Activated CD8-positive, alpha-beta memory T cell treated with anti-CD3 and anti-CD28 coated beads, Interleukin-2, amount 50 U/mL, for 1 hour (primary cell): ENCODE data around the gene IGLL1.
"Not testable (repeated sequence)": the region's sequence is repeated elsewhere in the genome, so short reads cannot be mapped to it uniquely, and the experiment has no call there.

Experiments
- DNase-seq: peaks from one replicate; pipeline ENCODE4 v3.0.0-alpha.2; 2020; ENCODE audit errors: extremely low read depth

IGLL1 gene

DNA sequence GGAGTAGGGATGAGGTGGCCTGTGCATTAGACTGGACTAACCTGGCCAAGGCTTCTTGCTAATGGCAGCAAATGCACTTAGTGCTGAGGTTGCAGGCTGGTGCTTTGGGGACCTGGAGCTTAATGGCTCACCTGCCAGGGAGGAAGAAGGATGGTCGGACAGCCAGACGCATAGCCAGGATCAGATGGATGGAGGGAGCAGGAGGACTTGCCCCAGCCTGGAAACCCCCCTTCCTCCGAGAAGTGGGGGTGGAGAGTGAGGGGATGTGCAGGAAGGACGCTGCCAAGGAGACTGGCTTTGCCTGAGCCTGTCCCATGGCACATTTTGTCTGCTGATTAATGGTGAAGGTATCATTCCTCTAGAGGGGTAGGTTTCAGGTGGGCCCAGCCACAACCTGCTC lies 17.9 kb downstream of the IGLL1 start:
- no peak for DNase-seq

DNA sequence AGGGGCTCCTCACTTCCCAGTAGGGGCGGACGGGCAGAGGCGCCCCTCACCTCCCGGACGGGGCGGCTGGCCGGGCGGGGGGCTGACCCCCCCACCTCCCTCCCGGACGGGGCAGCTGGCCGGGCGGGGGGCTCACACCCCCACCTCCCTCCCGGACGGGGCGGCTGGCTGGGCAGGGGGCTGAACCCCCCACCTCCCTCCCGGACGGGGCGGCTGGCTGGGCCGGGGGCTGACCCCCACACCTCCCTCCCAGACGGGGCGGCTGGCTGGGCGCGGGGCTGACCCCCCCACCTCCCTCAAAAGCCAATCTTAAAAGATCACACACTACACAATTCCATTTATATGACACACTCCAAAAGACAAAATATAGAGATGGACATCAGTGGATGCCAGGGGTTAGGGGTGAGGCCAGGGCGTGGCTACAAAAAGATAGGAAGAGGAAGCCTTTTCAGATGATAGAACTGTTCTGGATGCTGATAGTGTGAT lies 19.0 kb downstream of the IGLL1 start:
- not testable (repeated sequence) for DNase-seq

DNA sequence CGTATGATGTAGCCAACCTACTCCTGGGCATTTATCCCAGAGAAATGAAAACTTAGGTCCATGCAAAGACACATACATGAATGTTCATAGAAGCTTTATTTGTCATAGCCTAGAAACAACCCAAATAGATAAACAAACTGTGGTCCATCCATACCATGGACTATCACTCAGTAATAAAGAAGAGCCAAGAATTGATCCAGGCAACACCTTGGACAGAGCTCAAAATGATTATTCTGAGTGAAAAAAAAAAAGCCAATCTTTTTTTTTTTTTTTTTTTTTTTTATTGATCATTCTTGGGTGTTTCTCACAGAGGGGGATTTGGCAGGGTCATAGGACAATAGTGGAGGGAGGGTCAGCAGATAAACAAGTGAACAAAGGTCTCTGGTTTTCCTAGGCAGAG lies 19.9 kb downstream of the IGLL1 start:
- DNase-seq: not testable (repeated sequence)

DNA sequence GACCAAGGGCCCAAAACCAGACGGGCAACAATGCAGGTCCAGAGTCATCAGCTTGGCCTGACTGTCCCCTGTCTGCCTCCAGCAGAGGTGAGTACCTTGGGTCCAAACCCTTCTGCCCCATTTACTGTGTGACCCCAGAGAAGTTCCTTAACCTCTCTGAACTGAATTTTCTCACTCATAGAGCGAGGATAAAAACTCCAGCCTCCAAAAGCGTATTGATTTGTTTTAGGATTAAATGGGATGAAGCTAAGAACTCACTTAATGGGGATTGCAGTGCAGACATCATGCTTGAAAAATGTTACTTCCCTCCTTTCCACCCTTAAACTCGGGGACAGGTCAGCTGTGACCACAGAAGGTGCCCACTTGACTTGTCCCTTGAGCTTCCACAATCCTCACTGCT lies 22.6 kb downstream of the IGLL1 start:
- DNase-seq: no peak

DNA sequence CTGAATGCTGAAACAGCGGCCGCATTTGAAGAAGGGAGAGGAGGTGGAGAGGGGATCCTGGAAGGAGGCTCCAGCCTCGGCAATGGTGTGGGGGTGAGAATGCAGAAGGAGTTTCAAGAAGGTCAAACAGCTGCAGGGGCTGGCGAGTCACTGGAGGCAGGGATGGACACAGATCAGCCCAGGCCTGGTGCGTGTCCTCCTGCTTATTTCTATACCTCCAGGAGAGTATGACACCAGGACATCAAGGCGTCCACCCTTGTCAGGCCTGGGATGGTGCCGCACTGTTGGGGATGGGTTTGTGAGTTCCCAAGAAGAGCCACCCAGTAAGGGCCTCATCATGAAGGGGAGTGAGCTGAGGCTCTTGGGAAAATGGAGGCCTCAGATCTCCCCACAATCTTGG lies 23.1 kb downstream of the IGLL1 start:
- DNase-seq: no peak

DNA sequence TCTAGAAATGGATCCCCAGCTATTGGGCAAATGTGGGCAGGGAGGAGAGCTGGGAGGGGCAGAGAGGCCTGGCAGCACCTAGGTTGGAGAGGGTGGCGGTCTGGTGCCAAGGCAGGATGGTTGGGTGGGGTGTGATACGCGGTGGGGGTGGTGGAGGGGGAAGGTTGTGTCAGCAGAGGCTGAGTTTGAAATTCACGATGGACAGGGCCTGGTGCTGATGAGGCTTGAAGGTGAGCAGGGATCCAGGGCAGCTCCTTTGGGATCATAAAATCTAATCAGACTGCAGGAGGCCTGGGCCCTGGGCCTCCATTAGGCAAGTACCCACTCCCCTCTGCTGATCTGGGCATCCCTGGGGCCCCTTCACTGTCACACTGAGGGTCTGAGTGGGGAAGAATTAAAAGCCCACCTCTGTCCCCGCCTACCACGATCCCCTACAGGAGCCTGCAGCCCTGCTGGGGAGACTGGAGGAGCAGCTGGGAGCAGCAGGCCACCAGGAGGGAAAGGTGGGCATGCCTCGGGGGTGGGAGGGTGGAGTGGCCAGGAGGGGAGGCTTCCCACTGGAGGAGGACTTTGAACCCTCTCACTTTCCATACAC lies 24.0 kb downstream of the IGLL1 start:
- DNase-seq: no peak

DNA sequence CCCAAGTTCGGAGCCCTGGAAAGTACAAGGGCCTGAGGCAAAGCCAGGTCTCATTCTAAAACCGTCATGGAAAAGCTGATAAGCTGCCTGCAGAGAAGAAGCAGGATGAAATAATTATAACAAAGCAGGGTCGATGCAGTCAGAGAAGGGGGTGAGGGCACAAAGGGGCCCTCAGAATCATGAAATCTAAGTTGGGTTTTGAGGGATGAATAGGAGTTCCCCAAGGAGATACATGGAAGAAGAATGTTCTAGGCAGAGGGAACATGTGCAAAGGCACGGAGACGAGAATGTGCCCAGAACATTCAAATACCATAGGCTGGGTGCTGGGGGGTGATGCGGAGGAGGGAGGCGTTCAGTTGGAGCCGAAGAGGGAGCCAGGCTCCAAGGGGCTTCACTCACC lies 25.0 kb downstream of the IGLL1 start:
- no peak for DNase-seq

DNA sequence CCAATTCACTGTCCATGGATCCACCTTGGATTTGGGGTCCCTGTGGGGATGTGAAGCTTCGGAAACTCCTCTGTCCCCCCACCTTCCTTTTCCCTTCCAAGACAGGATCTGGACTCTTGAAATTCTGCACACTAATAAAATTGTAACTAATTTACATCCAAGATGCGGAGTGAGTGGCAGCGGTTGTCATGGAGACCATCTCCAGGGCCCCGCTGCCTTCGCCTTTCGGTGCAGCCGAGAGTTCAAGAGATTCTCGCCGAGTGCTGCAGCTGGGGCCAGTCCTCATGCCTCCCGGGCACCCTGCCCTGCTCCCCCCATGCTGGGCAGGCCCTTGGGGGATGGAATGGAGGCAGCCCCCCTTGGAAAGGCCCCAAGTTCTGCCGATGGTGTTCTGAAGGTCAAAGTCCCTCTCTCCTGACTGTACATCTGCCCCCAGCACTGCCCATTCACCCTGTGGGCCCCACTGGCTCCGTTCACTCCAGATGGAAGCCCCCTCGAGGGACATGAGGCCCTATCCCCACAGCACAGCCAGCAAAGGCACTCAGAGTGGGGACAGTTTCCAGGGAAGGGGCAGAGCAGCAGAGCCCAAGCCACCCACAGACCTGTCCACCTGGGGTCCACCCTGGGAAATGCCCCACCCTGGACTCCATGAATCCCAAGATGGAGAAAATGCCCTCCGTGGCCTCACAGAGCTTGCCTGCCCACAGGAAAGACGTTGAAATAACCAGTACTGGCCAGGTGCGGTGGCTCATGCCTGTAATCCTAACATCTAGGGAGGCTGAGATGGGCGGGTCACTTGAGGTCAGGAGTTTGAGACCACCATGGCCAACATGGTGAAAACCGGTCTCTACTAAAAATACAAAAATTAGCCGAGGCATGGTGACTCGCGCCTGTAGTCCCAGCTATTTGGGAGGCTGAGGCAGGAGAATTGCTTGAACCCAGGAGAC lies 25.9 kb downstream of the IGLL1 start:
- no peak for DNase-seq

DNA sequence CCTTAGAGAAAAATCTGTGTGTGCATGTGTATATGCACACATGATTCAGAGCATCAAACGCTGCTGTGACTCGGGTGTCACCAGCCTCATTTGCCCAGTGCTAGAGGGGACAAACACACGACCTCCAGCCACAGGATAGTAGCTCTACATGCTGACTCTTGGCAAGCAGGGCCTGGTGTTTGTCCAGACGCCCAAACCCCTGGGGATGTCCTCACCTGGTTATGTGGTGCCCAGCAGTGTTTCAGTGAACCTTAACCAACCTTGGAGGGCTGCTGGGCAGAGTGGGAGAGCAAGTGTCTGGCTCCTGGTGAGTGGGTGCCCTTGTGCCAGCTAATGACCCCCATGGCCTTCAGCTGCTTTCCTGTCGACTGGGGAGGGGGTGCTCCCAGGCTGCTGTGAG lies 26.7 kb downstream of the IGLL1 start:
- no peak for DNase-seq

DNA sequence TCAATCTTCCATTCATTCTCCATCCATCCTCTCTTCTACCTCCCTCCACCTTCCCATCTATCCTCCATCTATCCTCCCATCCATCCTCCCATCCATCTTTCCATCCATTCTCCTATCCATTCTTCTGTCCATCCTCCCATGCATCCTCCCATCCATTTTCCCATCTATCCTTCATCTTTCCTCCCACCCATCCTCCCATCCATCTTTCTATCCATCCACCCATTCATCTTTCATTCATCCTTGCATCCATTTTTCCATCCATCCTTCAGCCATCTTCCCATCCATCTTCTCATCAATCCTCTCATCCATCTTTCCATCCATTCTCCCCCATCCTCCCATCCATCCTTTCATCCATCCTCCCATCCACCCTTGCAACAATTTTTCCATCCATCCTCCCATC lies 27.5 kb downstream of the IGLL1 start:
- no peak for DNase-seq

DNA sequence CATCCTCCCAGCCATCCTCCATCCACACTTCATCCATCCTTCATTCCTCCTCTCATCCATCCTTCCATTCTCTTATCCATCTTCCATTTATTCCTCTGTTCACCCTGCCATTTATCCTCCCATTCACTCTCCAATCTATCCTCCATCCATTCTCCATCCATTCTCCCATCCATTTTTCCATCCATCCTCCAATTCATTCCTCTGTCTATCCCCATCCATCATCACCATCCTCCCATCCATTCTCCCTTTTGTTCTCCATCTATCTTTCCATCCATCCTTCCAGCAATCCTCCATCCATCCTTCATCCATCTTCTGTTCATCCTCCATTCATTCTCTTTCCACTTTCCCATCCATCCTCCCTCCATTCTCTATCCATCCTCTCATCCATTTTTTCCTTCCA lies 28.7 kb downstream of the IGLL1 start:
- DNase-seq: no peak

DNA sequence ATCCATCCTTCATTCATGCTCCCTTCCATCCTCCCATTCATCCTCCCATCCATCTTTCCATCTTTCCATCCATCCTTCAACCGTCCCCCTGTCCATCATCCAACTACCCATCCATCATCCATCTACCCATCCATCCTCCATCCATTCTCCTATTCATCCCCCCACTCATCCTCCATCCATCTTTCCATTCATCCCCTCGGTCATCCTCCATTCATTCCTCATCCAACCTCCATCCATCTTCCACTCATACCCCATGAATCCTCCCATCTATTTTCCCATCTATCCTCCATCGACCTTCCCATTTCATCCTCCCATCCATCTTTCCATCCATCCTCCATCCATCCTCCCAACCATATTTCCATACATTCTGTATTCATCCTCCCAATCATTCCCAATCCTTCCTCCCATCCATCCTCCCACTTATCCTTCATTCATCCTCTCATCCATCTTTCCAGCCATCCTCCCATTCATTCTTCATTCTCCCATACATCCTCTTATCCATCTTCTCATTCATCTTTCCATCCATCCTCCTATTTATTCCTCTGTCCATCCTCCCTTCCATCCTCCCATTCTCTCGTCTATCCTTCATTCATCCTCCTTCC lies 29.9 kb downstream of the IGLL1 start:
- DNase-seq: no peak

DNA sequence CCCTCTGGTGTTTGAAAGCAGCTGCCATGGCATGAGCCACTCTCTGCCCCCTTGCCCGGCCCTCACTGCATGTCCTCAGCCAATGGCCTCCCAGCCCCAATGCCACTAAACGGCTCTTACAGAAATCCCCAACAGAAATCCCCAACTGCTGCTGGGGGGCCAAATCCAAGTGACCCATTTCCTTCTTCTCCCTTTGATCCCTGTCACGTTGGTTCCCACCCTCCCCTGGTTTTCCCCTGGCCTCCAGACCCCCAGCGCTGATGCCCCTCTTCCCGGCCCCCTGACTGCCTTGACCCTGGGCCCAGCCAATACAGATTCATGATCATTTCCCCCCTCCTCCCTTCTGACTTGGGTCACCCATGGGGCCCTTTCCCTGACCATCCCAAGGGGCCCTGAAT lies 30.9 kb downstream of the IGLL1 start:
- no peak for DNase-seq

DNA sequence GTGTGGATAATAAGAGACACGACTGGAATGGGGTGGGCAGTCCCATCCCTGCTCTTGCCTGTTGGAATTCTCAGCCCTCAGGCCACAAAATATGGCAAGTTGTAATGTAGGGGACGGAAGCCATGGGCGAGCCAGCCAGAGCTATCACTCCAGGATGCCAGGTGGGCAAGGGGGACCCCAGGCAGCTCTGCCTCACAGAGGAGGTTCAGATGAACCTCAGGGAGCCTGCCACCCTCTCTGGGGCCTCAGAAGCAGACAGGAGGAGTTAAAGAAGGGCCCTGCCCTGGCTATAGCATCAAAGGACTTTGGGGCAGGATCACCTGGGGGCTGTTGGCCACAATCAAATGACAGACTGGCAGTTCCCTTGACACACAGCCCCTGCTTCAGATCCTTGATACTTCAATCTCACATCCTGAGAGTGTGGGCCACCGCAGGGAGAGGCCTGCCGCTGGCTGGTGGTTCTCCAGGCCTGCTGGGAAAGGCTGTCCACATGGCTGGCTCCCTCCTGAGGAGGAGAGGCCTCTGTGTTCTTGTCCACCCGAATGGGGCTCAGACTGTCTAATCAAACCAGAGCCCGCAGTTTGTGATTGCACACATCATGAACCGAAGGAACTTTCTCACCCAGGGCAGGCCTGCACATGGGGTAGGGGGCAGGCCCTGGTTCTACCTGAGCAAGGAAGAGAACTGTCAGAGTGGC lies 31.4 kb downstream of the IGLL1 start:
- DNase-seq: no peak

DNA sequence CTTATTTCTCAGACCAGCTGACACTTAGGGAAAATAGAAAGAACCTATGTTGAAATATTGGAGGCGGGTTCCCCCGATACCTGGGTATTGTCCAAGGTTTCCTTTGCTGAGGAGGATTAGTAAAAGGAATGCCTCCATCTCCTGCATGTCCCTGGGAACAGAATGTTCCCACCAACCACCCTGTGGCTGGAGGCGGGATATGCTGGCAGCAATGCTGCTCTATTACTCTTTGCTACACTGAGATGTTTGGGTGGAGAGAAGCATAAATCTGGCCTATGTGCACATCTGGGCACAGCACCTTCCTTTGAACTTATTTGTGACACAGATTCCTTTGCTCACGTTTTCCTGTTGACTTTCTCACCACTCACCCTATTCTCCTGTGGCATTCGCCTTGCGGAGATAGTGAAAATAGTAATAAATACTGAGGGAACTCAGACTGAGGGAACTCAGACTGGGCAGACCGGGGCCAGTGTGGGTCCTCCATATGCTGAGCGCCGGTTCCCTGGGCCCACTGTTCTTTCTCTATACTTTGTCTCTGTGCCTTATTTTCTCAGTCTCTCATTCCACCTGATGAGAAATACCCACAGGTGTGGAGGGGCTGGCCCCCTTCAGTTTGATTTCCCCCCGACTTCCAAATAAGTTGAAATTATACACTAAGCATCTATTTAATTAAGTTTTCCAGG lies 32.1 kb downstream of the IGLL1 start:
- no peak for DNase-seq

DNA sequence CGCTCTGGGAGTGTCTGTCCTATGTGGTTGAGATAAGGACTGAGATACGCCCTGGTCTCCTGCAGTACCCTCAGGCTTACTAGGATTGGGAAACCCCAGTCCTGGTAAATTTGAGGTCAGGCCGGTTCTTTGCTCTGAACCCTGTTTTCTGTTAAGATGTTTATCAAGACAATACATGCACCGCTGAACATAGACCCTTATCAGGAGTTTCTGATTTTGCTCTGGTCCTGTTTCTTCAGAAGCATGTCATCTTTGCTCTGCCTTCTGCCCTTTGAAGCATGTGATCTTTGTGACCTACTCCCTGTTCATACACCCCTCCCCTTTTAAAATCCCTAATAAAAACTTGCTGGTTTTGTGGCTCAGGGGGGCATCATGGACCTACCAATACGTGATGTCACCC lies 32.7 kb downstream of the IGLL1 start:
- not testable (repeated sequence) for DNase-seq

DNA sequence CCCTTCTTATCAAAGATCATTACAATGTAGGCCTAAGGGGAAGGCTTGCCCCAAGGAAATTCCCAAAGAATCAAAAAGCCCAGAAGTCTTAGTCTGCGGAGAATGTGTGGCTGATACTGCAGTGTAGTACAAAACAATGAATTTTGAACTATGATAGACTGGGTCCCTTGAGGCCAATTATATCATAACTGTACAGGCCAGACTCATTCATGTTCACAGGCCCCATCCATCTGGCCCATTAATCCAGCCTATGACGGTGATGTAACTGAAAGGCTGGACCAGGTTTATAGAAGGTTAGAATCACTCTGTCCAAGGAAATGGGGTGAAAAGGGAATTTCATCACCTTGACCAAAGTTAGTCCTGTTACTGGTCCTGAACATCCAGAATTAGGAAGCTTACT lies 35.2 kb downstream of the IGLL1 start:
- DNase-seq: no peak

DNA sequence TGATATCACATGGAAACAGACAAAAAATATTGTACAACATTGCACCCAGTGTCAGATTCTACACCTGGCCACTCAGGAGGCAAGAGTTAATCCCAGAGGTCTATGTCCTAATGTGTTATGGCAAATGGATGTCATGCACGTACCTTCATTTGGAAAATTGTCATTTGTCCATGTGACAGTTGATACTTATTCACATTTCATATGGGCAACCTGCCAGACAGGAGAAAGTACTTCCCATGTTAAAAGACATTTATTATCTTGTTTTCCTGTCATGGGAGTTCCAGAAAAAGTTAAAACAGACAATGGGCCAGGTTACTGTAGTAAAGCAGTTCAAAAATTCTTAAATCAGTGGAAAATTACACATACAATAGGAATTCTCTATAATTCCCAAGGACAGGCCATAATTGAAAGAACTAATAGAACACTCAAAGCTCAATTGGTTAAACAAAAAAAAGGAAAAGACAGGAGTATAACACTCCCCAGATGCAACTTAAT lies 36.5 kb downstream of the IGLL1 start:
- DNase-seq: not testable (repeated sequence)

DNA sequence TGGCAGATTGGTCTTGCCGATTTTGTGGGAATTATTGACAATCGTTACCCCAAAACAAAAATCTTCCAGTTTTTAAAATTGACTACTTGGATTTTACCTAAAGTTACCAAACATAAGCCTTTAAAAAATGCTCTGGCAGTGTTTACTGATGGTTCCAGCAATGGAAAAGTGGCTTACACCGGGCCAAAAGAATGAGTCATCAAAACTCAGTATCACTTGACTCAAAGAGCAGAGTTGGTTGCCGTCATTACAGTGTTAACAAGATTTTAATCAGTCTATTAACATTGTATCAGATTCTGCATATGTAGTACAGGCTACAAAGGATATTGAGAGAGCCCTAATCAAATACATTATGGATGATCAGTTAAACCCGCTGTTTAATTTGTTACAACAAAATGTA lies 37.2 kb downstream of the IGLL1 start:
- no peak for DNase-seq

DNA sequence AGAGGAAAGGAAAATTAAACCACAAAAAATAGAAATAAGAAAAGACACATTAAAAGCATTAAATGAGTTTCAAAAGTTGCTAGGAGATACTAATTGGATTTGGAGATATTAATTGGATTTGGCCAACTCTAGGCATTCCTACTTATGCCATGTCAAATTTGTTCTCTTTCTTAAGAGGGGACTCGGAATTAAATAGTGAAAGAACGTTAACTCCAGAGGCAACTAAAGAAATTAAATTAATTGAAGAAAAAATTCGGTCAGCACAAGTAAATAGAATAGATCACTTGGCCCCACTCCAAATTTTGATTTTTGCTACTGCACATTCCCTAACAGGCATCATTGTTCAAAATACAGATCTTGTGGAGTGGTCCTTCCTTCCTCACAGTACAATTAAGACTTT lies 37.7 kb downstream of the IGLL1 start:
- not testable (repeated sequence) for DNase-seq

DNA sequence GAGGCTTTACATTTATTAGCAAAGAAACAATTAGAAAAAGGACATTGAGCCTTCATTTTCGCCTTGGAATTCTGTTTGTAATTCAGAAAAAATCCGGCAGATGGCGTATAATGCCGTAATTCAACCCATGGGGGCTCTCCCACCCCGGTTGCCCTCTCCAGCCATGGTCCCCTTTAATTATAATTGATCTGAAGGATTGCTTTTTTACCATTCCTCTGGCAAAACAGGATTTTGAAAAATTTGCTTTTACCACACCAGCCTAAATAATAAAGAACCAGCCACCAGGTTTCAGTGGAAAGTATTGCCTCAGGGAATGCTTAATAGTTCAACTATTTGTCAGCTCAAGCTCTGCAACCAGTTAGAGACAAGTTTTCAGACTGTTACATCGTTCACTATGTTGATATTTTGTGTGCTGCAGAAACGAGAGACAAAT lies 38.2 kb downstream of the IGLL1 start:
- DNase-seq: not testable (repeated sequence)
